Uterus (tissue), 2 donors: ENCODE measurements around the gene TUT7.
A peak's percentile ranks its signal among the peaks of the same experiment; 100 is the strongest.

ENCODE experiments used
- POLR2A ChIP-seq, 2 donors: fragments of 450-650 bp; IDR thresholded peaks; one replicate each; pipeline ENCODE4 v1.6.1; 2016; ENCODE audit warnings: antibody characterized with exemption in 2 of 2, mild to moderate bottlenecking in 1 of 2, moderate library complexity in 1 of 2
- TF ChIP-seq, protein P1 (sequence below), 4 experiments: fragments of 200-600 bp in 2 of 4; fragments of 450-650 bp in 2 of 4; sonication (generic) in 2 of 4; IDR thresholded peaks; one replicate each; pipeline ENCODE4 v1.5.1; 2016 to 2019; ENCODE audit warnings: antibody characterized with exemption in 4 of 4, mild to moderate bottlenecking in 2 of 4, moderate library complexity in 1 of 4

GRCh38 chr9:86287013-86287412, 67.2 kb downstream of the TUT7 start:
- TF ChIP-seq, protein P1, sequence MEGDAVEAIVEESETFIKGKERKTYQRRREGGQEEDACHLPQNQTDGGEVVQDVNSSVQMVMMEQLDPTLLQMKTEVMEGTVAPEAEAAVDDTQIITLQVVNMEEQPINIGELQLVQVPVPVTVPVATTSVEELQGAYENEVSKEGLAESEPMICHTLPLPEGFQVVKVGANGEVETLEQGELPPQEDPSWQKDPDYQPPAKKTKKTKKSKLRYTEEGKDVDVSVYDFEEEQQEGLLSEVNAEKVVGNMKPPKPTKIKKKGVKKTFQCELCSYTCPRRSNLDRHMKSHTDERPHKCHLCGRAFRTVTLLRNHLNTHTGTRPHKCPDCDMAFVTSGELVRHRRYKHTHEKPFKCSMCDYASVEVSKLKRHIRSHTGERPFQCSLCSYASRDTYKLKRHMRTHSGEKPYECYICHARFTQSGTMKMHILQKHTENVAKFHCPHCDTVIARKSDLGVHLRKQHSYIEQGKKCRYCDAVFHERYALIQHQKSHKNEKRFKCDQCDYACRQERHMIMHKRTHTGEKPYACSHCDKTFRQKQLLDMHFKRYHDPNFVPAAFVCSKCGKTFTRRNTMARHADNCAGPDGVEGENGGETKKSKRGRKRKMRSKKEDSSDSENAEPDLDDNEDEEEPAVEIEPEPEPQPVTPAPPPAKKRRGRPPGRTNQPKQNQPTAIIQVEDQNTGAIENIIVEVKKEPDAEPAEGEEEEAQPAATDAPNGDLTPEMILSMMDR (IDR thresholded peaks at IDR 0.05) = peak in 1 of 4 experiments; percentile 15
- no peak for TF ChIP-seq POLR2A (IDR thresholded peaks at IDR 0.05)
